Keratinocyte (primary cell): ENCODE results near the gene MFN2. TPM values are rescaled to one million over a fixed set of nuclear protein-coding genes. Genes with fewer than 3 reads are reported as not detected.
A peak's percentile ranks its signal among the peaks of the same experiment; 100 is the strongest.

ENCODE experiments used
- DNase-seq: peaks from one replicate; pipeline ENCODE4 v3.0.0-alpha.2; 2011; ENCODE audit warnings: low read depth, missing footprints, low spot score
- FAIRE-seq: peaks from 2 replicates; lab custom pipeline; 2011; peaks lifted over from hg19 to GRCh38; lab: Jason Lieb, UNC
- H2AFZ ChIP-seq: 2 replicates; pipeline ENCODE4 v1.6.0; 2012; ENCODE audit warnings: low read length, control low read depth, inconsistent platforms; ENCODE audit not compliant: control insufficient read depth
- H3K27ac ChIP-seq: 2 replicates; pipeline ENCODE4 v1.5.1; 2011; ENCODE audit warnings: low read length; ENCODE audit not compliant: control insufficient read depth, insufficient read depth
- H3K27me3 ChIP-seq: 3 replicates; pipeline ENCODE4 v1.6.0; 2011; ENCODE audit warnings: low read length; ENCODE audit not compliant: control insufficient read depth, insufficient read depth; ENCODE audit errors: extremely low read depth
- H3K36me3 ChIP-seq, 2 experiments: 2 replicates in 1 of 2; 3 replicates in 1 of 2; pipeline ENCODE4 v1.5.1; 2011; ENCODE audit warnings: low read length in 2 of 2, mild to moderate bottlenecking in 1 of 2; ENCODE audit not compliant: control insufficient read depth in 2 of 2, insufficient read depth in 2 of 2; ENCODE audit errors: extremely low read depth in 1 of 2
- H3K4me1 ChIP-seq: 3 replicates; pipeline ENCODE4 v1.5.1; 2011; ENCODE audit warnings: low read length; ENCODE audit not compliant: control insufficient read depth, insufficient read depth; ENCODE audit errors: extremely low read depth
- H3K4me2 ChIP-seq: 3 replicates; pipeline ENCODE4 v1.6.0; 2011; ENCODE audit warnings: low read depth, low read length; ENCODE audit not compliant: control insufficient read depth, insufficient read depth; ENCODE audit errors: extremely low read depth
- H3K4me3 ChIP-seq, 3 experiments: fragments of 200-600 bp in 1 of 3; sonication (generic) in 1 of 3; 2 replicates in 2 of 3; 3 replicates in 1 of 3; pipeline ENCODE4 v1.5.1; 2011 to 2016; ENCODE audit warnings: low read length in 3 of 3, mild to moderate bottlenecking in 3 of 3, control low read depth in 2 of 3, inconsistent platforms in 1 of 3, low read depth in 1 of 3, mixed read lengths in 1 of 3, mixed run types in 1 of 3, moderate library complexity in 1 of 3; ENCODE audit not compliant: control insufficient read depth in 2 of 3, insufficient read depth in 2 of 3; ENCODE audit errors: extremely low read depth in 1 of 3
- H3K79me2 ChIP-seq: 2 replicates; pipeline ENCODE4 v1.6.0; 2012; ENCODE audit warnings: low read length; ENCODE audit not compliant: control insufficient read depth, insufficient read depth
- H3K9ac ChIP-seq: 3 replicates; pipeline ENCODE4 v1.6.0; 2011; ENCODE audit warnings: low read length; ENCODE audit not compliant: control insufficient read depth, insufficient read depth; ENCODE audit errors: extremely low read depth
- H3K9me1 ChIP-seq: 3 replicates; pipeline ENCODE4 v1.6.0; 2011; ENCODE audit warnings: low read length; ENCODE audit not compliant: control insufficient read depth, insufficient read depth; ENCODE audit errors: extremely low read depth
- H3K9me3 ChIP-seq: 2 replicates; pipeline ENCODE4 v1.5.1; 2012; ENCODE audit warnings: low read depth, low read length; ENCODE audit not compliant: control insufficient read depth
- H4K20me1 ChIP-seq: 3 replicates; pipeline ENCODE4 v1.6.0; 2011; ENCODE audit warnings: low read length; ENCODE audit not compliant: control insufficient read depth, insufficient read depth; ENCODE audit errors: extremely low read depth
- CTCF ChIP-seq, 3 experiments: IDR thresholded peaks in 1 of 3; conservative IDR thresholded peaks in 1 of 3; optimal IDR thresholded peaks in 1 of 3; 2 replicates in 2 of 3; 3 replicates in 1 of 3; pipeline versions ENCODE3 to v1.5.1; 2011; ENCODE audit warnings: low read length in 3 of 3, mild to moderate bottlenecking in 3 of 3, moderate library complexity in 2 of 3, control low read depth in 1 of 3, inconsistent platforms in 1 of 3; ENCODE audit not compliant: insufficient read depth in 2 of 3; ENCODE audit errors: extremely low read depth in 1 of 3
- EZH2 ChIP-seq: IDR thresholded peaks from one replicate; pipeline ENCODE4 v1.6.1; 2012; ENCODE audit warnings: inconsistent platforms, mild to moderate bottlenecking, low read length, moderate library complexity
- dilution Hi-C: fragments of 300-500 bp; cut with MboI; formaldehyde crosslinking; loops from one replicate; pipeline ENCODE4 v1.7.0; 2020; ENCODE audit warnings: low sequenced_read_pairs; ENCODE audit not compliant: extremely low pct_ligation_motif_present
- polyA plus RNA-seq, 5 experiments: library from polyadenylated mRNA; depleted of rRNA in 3 of 5; stranded (reverse) in 3 of 5; stranded (forward) in 1 of 5; unstranded in 1 of 5; fragments of >200 nt; gene quantifications; 1 replicate in 1 of 5; 2 replicates in 3 of 5; 3 replicates in 1 of 5; pipeline versions ENCODE4 v1.2.1 to v1.2.3, GENCODE V29; 2011 to 2012; ENCODE audit warnings: missing spikeins in 2 of 5, low read depth in 1 of 5, low replicate concordance in 1 of 5

The MFN2 gene
- polyA plus RNA-seq, 1 donor (not counting 4 experiments of a cell fraction or from before 2014, with no cell fraction given) = 102 TPM

GRCh38 chr1:11964656-11965055, 15.6 kb upstream of the MFN2 start:
- DNase-seq (no peak), FAIRE-seq (no peak)
- Histone ChIP-seq H3K4me3 (no peak overlapping the region), H3K9me3 (no peaks in the 10 kb centered on the region), H3K27ac (no peak overlapping the region), H3K79me2 (no peaks in the 10 kb centered on the region), H2AFZ (no peak overlapping the region), H3K27me3 (no peaks in the 10 kb centered on the region), H3K4me1 (peaks cover 8% of the 10 kb centered on the region), H4K20me1 (no peaks in the 10 kb centered on the region), H3K4me2 (no peak overlapping the region), H3K9me1 (no peaks in the 10 kb centered on the region), H3K36me3 (peaks cover 0 to 15% of the 10 kb centered on the region in 2 experiments), H3K9ac (no peak overlapping the region)
- TF ChIP-seq EZH2 = no peak
- no peak for TF ChIP-seq CTCF (optimal IDR thresholded peaks at IDR 0.05 in 1 of 3, IDR thresholded peaks at IDR 0.05 in 1 of 3, conservative IDR thresholded peaks at IDR 0.05 in 1 of 3; ENCODE audit: extremely low read depth in 1 of 3, insufficient read depth in 2 of 3, low read length in 3 of 3)
- dilution Hi-C loops = no loop called here

- H2AFZ ChIP-seq = no peak overlapping the region
- TF ChIP-seq CTCF (optimal IDR thresholded peaks at IDR 0.05 in 1 of 3, IDR thresholded peaks at IDR 0.05 in 1 of 3, conservative IDR thresholded peaks at IDR 0.05 in 1 of 3; ENCODE audit: extremely low read depth in 1 of 3, insufficient read depth in 2 of 3, low read length in 3 of 3) (peak; percentile 79 to 92 (median 86)), EZH2 (no peak)
- peaks cover 0 to 13% of the 10 kb centered on the region in 2 experiments for H3K36me3 ChIP-seq
- DNase-seq (no peak), FAIRE-seq (peak; percentile 88)
- H3K9me1 ChIP-seq = no peaks in the 10 kb centered on the region
- H3K27me3 ChIP-seq = no peaks in the 10 kb centered on the region
- dilution Hi-C loops = no loop called here
- no peaks in the 10 kb centered on the region for H4K20me1 ChIP-seq
- no peaks in the 10 kb centered on the region for H3K79me2 ChIP-seq
- no peak overlapping the region for H3K4me3 ChIP-seq
- H3K4me2 ChIP-seq = no peak overlapping the region
- peaks cover 8% of the 10 kb centered on the region for H3K4me1 ChIP-seq
- no peak overlapping the region for H3K9ac ChIP-seq
- no peaks in the 10 kb centered on the region for H3K9me3 ChIP-seq
- H3K27ac ChIP-seq = no peak overlapping the region
Measured at GRCh38 chr1:11967028-11967547, 13.2 kb upstream of the MFN2 start.
